AG04449 (cell line): Measurements from ENCODE around the gene ARAP2.

Experiments
- CTCF ChIA-PET: fragments of 350-600 bp; formaldehyde crosslinking; extraction: SDS; loops from one replicate; lab custom pipeline; 2021; ENCODE audit warnings: antibody characterized with exemption; lab: Yijun Ruan, JAX
- POLR2A ChIA-PET: fragments of 400-600, 350-600 bp; formaldehyde crosslinking; extraction: SDS; loops from one replicate; lab custom pipeline; 2020; ENCODE audit warnings: antibody characterized with exemption, inconsistent platforms; lab: Yijun Ruan, JAX
- DNase-seq: peaks from one replicate; pipeline ENCODE4 v3.0.0-alpha.2; 2010; ENCODE audit warnings: low read depth, low spot score
- H3K4me3 ChIP-seq: 2 replicates; pipeline ENCODE4 v1.5.1; 2011; ENCODE audit warnings: low read depth, mild to moderate bottlenecking, control low read depth, low read length
- TF ChIP-seq, protein P1 (sequence below): IDR thresholded peaks from one replicate; pipeline ENCODE4 v1.5.1; 2011; ENCODE audit warnings: mild to moderate bottlenecking, moderate library complexity, low read length, control low read depth, inconsistent platforms; ENCODE audit not compliant: insufficient read depth; ENCODE audit errors: missing control alignments

Gene ARAP2

DNA sequence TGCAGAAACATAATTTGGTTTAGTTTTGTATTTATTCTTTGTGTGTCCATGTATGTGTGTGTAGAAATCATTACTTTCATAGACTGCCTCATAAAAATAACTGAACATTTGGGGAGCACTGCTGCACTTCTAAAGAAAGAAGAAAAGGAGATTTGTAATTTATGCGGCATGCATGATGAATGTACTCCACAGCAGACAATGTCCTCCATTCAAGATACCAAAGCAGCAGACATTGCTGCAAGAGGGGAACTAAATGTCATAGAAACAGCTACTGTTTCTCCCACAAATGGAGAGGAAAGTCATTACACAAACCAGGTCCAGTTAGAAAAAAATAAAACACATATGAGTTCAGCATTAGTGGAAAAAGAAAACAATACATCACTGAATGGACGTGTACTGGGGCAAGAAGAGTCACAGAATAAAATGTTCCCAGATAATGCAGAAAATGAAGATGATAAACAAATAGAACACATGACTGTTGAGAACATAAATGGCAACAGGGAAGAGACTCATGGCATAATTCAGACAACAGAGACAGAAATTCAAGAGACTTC, 39.7 kb upstream of the ARAP2 start:
- no peak for DNase-seq
- ChIA-PET CTCF (no interaction called here), POLR2A (no interaction called here)
- no peak overlapping the region for H3K4me3 ChIP-seq
- TF ChIP-seq, protein P1, sequence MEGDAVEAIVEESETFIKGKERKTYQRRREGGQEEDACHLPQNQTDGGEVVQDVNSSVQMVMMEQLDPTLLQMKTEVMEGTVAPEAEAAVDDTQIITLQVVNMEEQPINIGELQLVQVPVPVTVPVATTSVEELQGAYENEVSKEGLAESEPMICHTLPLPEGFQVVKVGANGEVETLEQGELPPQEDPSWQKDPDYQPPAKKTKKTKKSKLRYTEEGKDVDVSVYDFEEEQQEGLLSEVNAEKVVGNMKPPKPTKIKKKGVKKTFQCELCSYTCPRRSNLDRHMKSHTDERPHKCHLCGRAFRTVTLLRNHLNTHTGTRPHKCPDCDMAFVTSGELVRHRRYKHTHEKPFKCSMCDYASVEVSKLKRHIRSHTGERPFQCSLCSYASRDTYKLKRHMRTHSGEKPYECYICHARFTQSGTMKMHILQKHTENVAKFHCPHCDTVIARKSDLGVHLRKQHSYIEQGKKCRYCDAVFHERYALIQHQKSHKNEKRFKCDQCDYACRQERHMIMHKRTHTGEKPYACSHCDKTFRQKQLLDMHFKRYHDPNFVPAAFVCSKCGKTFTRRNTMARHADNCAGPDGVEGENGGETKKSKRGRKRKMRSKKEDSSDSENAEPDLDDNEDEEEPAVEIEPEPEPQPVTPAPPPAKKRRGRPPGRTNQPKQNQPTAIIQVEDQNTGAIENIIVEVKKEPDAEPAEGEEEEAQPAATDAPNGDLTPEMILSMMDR, result no peak

DNA sequence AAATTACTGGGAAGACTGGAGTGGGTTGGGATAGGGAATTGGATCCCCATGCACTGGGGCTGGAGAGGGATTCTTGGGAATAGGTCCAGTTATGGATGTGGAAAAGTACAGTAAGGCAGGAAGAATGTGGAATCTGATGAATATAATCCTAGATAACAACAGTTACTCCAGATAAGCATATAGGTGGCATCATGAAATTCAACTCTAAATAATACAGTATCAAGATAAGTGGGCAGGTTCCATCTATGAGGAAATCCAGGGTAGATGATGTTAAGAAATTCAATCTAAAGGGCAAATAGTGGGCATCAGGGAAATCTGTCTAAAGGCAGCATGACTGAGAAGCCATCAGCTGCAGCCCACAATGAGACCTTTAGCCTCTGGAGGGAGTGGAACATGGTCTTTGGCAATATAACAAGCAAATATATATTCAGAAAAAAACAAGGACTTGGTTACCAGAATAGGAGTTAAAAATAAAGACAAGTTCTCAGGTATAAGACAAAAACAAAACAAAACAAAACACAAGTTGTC, 38.3 kb upstream of the ARAP2 start:
- TF ChIP-seq, protein P1, result no peak
- POLR2A ChIA-PET, result no interaction called here
- DNase-seq, result no peak
- no peak overlapping the region for H3K4me3 ChIP-seq
- CTCF ChIA-PET, result no interaction called here

DNA sequence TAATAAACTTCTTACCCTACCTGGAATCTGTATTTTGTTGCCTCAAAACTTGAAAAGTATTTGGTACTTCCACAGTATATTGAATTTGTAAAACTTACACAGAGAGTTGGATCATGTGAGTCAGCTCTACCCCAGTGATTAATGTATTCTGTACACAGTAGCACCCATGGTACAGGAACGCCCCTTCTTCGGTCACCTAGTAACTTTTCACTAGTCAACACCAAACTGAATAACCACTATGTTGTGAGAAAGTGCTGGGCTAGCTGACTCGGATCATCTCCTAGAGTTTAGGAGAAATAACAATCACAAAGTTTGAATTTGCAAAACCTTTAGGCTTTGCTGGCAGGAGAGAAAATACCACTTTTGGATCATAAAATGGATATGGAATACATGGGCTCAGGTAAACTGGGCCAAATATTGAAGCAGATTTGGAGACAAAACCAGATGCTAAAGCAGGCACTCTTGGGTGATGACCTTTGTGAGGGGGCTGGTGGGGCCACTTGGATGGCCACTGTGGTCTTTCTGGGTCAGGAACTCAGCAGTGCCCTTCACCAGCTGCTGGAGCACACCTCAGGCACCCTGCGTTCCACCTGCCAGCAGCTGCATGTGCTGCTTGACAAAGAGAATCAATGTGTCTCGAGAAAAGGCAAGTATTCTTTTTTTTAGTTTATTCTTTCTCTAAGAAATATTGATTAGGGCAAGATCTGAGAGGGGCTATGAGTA, 37.2 kb upstream of the ARAP2 start, which contains the start of gene DTHD1:
Gene DTHD1, plus strand, starts transcription at position 233 of the 723 bp plus-strand sequence. Its CDS starts 143 bp downstream, at position 376.
- ChIA-PET POLR2A (no interaction called here), CTCF (no interaction called here)
- no peak for DNase-seq
- TF ChIP-seq, protein P1, result no peak
- H3K4me3 ChIP-seq, result no peak within 1 kb of the TSS

DNA sequence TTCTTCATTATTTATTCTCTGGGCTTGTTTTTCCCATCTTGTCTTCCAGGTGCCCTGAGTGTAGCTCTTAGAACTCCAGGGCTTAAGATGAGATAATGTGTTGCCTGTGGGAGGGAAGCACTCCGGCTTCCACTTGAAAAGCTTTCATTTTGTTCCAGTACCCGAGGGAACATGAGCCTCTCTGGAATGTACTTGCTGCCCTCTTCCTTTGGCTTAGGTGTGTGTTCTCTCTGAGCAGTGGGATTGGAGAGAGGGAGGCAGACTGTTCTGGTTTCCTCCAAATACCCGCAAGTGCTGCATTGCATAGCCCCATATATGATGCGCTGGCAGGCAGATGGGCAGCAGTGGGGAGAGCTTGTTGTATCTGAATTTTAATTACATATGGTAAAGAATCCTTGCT, 36.2 kb upstream of the ARAP2 start:
- no peak for DNase-seq
- CTCF ChIA-PET, result no interaction called here
- POLR2A ChIA-PET, result no interaction called here

DNA sequence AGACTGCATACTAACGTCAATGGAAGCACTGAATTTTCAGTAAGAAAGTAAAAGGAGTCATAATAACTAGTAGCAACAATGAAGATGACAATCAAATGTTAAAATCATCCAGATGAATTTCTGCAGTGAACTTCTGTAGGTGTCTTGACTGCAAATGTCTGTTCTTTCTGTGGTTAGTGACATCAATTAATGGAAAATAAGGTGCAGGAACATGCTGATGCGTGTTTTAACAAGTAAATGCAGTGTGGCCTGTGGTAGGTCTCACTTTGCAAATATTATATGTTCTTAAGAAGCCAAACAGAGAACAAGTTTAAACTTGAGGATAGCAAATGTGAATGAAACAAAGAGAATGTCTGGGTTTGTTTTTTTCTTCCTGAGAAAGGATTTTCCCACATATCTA, 34.5 kb upstream of the ARAP2 start:
- ChIA-PET CTCF (no interaction called here), POLR2A (no interaction called here)
- TF ChIP-seq, protein P1, result no peak
- no peak overlapping the region for H3K4me3 ChIP-seq
- no peak for DNase-seq

More for the DNA sequence above, 36.2 kb upstream of the ARAP2 start:
- H3K4me3 ChIP-seq, result no peak overlapping the region
- TF ChIP-seq, protein P1, result no peak

DNA sequence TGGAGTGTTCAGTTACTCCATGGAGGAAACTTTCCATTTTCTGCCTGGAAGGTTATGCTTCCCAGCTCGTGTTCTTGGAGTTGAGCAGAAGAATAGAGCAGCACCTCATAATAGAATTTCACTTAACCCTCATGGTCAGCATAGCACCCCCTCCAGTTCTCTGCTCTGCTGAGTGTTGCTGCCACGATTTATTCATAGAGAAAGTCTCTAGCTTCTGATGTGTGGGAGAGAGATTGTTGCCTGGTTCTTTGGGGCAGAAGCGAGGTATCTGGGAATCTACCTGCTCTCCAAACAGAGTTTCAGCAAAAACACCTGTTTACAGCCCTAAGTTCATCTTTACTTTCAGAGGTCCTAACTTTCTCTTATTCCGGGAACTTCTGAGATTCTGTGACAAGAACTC, 33.2 kb upstream of the ARAP2 start:
- DNase-seq, result no peak
- ChIA-PET CTCF (no interaction called here), POLR2A (no interaction called here)
- no peak overlapping the region for H3K4me3 ChIP-seq
- TF ChIP-seq, protein P1, result no peak
